IgD-negative memory B cell (primary cell): ENCODE results near the gene CREB3. TPM values are rescaled to one million over a fixed set of nuclear protein-coding genes. Genes with fewer than 3 reads are reported as not detected.

Source experiments
- H3K27ac Mint-ChIP-seq, 3 donors: one replicate each; pipeline ENCODE4 v1.8.0; 2020 to 2022; ENCODE audit warnings: mild to moderate bottlenecking in 3 of 3, mixed read lengths in 3 of 3, moderate library complexity in 1 of 3
- H3K27me3 Mint-ChIP-seq: one replicate; pipeline ENCODE4 v1.8.0; 2021; ENCODE audit warnings: mixed read lengths
- H3K36me3 Mint-ChIP-seq: one replicate; pipeline ENCODE4 v1.8.0; 2020; ENCODE audit warnings: mild to moderate bottlenecking, mixed read lengths
- H3K4me1 Mint-ChIP-seq, 3 donors: one replicate each; pipeline ENCODE4 v1.8.0; 2020 to 2022; ENCODE audit warnings: mixed read lengths in 3 of 3, mild to moderate bottlenecking in 1 of 3
- H3K4me3 Mint-ChIP-seq, 4 donors: one replicate each; pipeline ENCODE4 v1.8.0; 2020 to 2022; ENCODE audit warnings: mild to moderate bottlenecking in 4 of 4, mixed read lengths in 4 of 4, moderate library complexity in 3 of 4
- H3K9me3 Mint-ChIP-seq, 3 donors: one replicate each; pipeline ENCODE4 v1.8.0; 2020 to 2021; ENCODE audit warnings: mixed read lengths in 3 of 3, mild to moderate bottlenecking in 1 of 3
- polyA plus RNA-seq: library from polyadenylated mRNA; unstranded; fragments of 300-500 nt; fragmentation: Illumina TruSeq; gene quantifications from one replicate; pipeline ENCODE4 v1.2.3, GENCODE V29; 2021

The CREB3 gene
- polyA plus RNA-seq, 1 donor from 2014 or later: 29.3 TPM

- Mint-ChIP-seq H3K27me3 (no peaks in the 10 kb centered on the region), H3K36me3 (peaks cover 6% of the 10 kb centered on the region), H3K4me1 (peaks cover 0 to 1% (median 0%) of the 10 kb centered on the region in 3 donors), H3K9me3 (no peaks in the 10 kb centered on the region), H3K27ac (no peak overlapping the region), H3K4me3 (no peak overlapping the region)
These were observed 51.0 kb downstream of the CREB3 start for GRCh38 chr9:35783418-35783817.

Other genes with a start within 250 kb of the CREB3 start
- gene RUSC2, start 242.6 kb upstream of the CREB3 start, polyA plus RNA-seq: not detected
- 10.3 TPM for gene TESK1, start 127.4 kb upstream of the CREB3 start, polyA plus RNA-seq
- gene CD72, start 114.3 kb upstream of the CREB3 start, polyA plus RNA-seq: 51.9 TPM
- gene SIT1, start 81.7 kb upstream of the CREB3 start, polyA plus RNA-seq: 188 TPM
- gene RMRP, start 74.6 kb upstream of the CREB3 start, polyA plus RNA-seq: 30.5 TPM
- 77.4 TPM for gene CCDC107, start 74.4 kb upstream of the CREB3 start, polyA plus RNA-seq
- 0.64 TPM for gene ARHGEF39, start 67.5 kb upstream of the CREB3 start, polyA plus RNA-seq
- gene CA9, start 58.7 kb upstream of the CREB3 start, polyA plus RNA-seq: not detected
- gene TPM2, start 42.7 kb upstream of the CREB3 start, polyA plus RNA-seq: not detected
- 106 TPM for gene TLN1, start 471 bp upstream of the CREB3 start, polyA plus RNA-seq
- gene GBA2, start 16.6 kb downstream of the CREB3 start, polyA plus RNA-seq: 34.6 TPM
- 7.2 TPM for gene RGP1, start 16.6 kb downstream of the CREB3 start, polyA plus RNA-seq
- 3.8 TPM for gene MSMP, start 21.6 kb downstream of the CREB3 start, polyA plus RNA-seq
- 1.9 TPM for gene NPR2, start 58.9 kb downstream of the CREB3 start, polyA plus RNA-seq
- gene SPAG8, start 79.6 kb downstream of the CREB3 start, polyA plus RNA-seq: 1.1 TPM
- gene HINT2, start 82.4 kb downstream of the CREB3 start, polyA plus RNA-seq: 89.2 TPM
- gene FAM221B, start 96.1 kb downstream of the CREB3 start, polyA plus RNA-seq: not detected
- 1.3 TPM for gene TMEM8B, start 96.6 kb downstream of the CREB3 start, polyA plus RNA-seq
- gene OR13J1, start 137.7 kb downstream of the CREB3 start, polyA plus RNA-seq: not detected
- not detected for gene HRCT1, start 173.5 kb downstream of the CREB3 start, polyA plus RNA-seq
- gene SPAAR, start 176.8 kb downstream of the CREB3 start, polyA plus RNA-seq: not detected
- gene OR2S2, start 225.5 kb downstream of the CREB3 start, polyA plus RNA-seq: not detected